ENCODE results near the gene MPND. TPM values are rescaled to one million over a fixed set of nuclear protein-coding genes. Genes with fewer than 3 reads are reported as not detected.

MPND gene
- total and polyA plus RNA-seq, 2 of the 13 experiments (the other 11 are each of a cell fraction or from before 2014, with no cell fraction given), result 10.8 to 15.8 TPM

DNA sequence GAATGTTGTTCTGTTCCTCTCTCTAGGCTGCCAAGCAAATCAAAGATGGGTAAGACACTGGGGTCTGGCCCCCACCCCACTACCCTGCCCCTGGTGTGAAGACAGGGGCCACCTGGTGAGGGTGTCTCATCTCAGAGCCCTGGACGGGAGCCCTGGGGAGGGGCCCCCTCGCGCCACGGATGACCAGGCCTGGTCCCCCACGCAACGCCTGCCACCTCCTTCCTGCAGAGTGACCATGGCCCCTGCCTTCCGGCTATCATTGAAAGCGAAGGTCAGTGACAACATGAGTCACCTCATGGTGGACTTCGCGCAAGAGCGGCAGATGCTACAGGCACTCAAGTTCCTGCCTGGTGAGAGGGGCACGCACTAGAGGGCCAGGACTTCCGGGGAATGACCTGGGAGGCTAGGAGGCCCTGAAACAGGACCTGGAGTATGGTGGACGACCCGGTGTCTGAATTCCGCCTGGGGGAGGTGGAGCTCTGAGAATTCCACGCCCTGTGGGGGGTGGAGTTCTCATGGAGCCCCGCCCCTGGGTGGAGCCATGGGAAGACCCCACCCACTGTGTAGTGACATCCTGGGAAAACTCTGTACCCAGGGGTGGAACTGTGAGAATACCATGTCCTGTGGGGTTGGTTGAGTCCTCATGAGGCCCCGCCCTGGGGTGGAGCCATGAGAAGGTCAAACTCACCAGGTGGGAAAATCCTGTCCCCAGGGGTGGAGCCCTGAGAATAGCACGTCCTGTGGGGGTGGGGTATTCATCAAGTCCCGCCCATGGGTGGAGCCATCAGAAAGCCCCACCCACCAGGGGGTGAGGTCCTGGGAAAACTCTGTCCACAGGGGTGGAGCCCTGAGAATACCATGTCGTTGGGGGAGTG, 32.9 kb upstream of the MPND start (continued):
- TF ChIP-seq, protein P1, sequence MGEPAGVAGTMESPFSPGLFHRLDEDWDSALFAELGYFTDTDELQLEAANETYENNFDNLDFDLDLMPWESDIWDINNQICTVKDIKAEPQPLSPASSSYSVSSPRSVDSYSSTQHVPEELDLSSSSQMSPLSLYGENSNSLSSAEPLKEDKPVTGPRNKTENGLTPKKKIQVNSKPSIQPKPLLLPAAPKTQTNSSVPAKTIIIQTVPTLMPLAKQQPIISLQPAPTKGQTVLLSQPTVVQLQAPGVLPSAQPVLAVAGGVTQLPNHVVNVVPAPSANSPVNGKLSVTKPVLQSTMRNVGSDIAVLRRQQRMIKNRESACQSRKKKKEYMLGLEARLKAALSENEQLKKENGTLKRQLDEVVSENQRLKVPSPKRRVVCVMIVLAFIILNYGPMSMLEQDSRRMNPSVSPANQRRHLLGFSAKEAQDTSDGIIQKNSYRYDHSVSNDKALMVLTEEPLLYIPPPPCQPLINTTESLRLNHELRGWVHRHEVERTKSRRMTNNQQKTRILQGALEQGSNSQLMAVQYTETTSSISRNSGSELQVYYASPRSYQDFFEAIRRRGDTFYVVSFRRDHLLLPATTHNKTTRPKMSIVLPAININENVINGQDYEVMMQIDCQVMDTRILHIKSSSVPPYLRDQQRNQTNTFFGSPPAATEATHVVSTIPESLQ (CRISPR knock-in tag; conservative IDR thresholded peaks at IDR 0.05), result no peak
- TF ChIP-seq ZNF12 (CRISPR knock-in tag; IDR thresholded peaks at IDR 0.05), result peak; percentile 35; the same call in 1 of the 2 replicates
- TF ChIP-seq, protein P2, sequence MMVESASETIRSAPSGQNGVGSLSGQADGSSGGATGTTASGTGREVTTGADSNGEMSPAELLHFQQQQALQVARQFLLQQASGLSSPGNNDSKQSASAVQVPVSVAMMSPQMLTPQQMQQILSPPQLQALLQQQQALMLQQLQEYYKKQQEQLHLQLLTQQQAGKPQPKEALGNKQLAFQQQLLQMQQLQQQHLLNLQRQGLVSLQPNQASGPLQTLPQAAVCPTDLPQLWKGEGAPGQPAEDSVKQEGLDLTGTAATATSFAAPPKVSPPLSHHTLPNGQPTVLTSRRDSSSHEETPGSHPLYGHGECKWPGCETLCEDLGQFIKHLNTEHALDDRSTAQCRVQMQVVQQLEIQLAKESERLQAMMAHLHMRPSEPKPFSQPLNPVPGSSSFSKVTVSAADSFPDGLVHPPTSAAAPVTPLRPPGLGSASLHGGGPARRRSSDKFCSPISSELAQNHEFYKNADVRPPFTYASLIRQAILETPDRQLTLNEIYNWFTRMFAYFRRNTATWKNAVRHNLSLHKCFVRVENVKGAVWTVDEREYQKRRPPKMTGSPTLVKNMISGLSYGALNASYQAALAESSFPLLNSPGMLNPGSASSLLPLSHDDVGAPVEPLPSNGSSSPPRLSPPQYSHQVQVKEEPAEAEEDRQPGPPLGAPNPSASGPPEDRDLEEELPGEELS (CRISPR knock-in tag; IDR thresholded peaks at IDR 0.05), result peak; percentile 80; the same call in 1 of the 2 replicates
- TF ChIP-seq CENPX (CRISPR knock-in tag; IDR thresholded peaks at IDR 0.05), result no peak
- TF ChIP-seq ZNF501 (CRISPR knock-in tag; IDR thresholded peaks at IDR 0.05), result peak; percentile 80
- no peak for TF ChIP-seq ZNF530 (CRISPR knock-in tag; IDR thresholded peaks at IDR 0.05; ENCODE audit: low read depth)
- peak; percentile 58 for TF ChIP-seq NFYC (CRISPR knock-in tag; IDR thresholded peaks at IDR 0.05)
- TF ChIP-seq MEF2D (CRISPR knock-in tag; IDR thresholded peaks at IDR 0.05), result peak; percentile 79; the same call in 1 of the 2 replicates
- TF ChIP-seq, protein P3, sequence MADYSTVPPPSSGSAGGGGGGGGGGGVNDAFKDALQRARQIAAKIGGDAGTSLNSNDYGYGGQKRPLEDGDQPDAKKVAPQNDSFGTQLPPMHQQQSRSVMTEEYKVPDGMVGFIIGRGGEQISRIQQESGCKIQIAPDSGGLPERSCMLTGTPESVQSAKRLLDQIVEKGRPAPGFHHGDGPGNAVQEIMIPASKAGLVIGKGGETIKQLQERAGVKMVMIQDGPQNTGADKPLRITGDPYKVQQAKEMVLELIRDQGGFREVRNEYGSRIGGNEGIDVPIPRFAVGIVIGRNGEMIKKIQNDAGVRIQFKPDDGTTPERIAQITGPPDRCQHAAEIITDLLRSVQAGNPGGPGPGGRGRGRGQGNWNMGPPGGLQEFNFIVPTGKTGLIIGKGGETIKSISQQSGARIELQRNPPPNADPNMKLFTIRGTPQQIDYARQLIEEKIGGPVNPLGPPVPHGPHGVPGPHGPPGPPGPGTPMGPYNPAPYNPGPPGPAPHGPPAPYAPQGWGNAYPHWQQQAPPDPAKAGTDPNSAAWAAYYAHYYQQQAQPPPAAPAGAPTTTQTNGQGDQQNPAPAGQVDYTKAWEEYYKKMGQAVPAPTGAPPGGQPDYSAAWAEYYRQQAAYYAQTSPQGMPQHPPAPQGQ (CRISPR knock-in tag; IDR thresholded peaks at IDR 0.05; ENCODE audit: borderline replicate concordance), result no peak
- TF ChIP-seq RXRB (CRISPR knock-in tag; IDR thresholded peaks at IDR 0.05; ENCODE audit: borderline replicate concordance), result peak; percentile 95
- TF ChIP-seq JUND (CRISPR knock-in tag; IDR thresholded peaks at IDR 0.05), result peak; percentile 98
- TF ChIP-seq SMAD1 (CRISPR knock-in tag; IDR thresholded peaks at IDR 0.05; ENCODE audit: borderline replicate concordance, low read depth), result no peak
- TF ChIP-seq, protein P4, sequence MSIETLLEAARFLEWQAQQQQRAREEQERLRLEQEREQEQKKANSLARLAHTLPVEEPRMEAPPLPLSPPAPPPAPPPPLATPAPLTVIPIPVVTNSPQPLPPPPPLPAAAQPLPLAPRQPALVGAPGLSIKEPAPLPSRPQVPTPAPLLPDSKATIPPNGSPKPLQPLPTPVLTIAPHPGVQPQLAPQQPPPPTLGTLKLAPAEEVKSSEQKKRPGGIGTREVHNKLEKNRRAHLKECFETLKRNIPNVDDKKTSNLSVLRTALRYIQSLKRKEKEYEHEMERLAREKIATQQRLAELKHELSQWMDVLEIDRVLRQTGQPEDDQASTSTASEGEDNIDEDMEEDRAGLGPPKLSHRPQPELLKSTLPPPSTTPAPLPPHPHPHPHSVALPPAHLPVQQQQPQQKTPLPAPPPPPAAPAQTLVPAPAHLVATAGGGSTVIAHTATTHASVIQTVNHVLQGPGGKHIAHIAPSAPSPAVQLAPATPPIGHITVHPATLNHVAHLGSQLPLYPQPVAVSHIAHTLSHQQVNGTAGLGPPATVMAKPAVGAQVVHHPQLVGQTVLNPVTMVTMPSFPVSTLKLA (IDR thresholded peaks at IDR 0.05), result peak; percentile 39
- peak; percentile 98 for TF ChIP-seq ZMAT3 (CRISPR knock-in tag; conservative IDR thresholded peaks at IDR 0.05)
- TF ChIP-seq, protein P5, sequence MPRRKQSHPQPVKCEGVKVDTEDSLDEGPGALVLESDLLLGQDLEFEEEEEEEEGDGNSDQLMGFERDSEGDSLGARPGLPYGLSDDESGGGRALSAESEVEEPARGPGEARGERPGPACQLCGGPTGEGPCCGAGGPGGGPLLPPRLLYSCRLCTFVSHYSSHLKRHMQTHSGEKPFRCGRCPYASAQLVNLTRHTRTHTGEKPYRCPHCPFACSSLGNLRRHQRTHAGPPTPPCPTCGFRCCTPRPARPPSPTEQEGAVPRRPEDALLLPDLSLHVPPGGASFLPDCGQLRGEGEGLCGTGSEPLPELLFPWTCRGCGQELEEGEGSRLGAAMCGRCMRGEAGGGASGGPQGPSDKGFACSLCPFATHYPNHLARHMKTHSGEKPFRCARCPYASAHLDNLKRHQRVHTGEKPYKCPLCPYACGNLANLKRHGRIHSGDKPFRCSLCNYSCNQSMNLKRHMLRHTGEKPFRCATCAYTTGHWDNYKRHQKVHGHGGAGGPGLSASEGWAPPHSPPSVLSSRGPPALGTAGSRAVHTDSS (CRISPR knock-in tag; conservative IDR thresholded peaks at IDR 0.05), result no peak

Measured in HepG2 (cell line).